Retinal pigment epithelial cell (primary cell): ENCODE results near the gene APOBEC3B.
A peak's percentile ranks its signal among the peaks of the same experiment; 100 is the strongest.
"Not testable (repeated sequence)": the region's sequence is repeated elsewhere in the genome, so short reads cannot be mapped to it uniquely, and the experiment has no call there.

Experiments
- DNase-seq: peaks from one replicate; pipeline ENCODE4 v3.0.0-alpha.2; 2010; ENCODE audit warnings: low read depth
- H3K4me3 ChIP-seq: 2 replicates; pipeline ENCODE4 v1.5.1; 2011; ENCODE audit warnings: mild to moderate bottlenecking, low read length, control low read depth, moderate library complexity
- TF ChIP-seq, protein P1 (sequence below): conservative IDR thresholded peaks from 2 replicates; pipeline ENCODE4 v1.5.1; 2011; ENCODE audit warnings: low read depth, low read length, control low read depth, inconsistent platforms

APOBEC3B gene

DNA sequence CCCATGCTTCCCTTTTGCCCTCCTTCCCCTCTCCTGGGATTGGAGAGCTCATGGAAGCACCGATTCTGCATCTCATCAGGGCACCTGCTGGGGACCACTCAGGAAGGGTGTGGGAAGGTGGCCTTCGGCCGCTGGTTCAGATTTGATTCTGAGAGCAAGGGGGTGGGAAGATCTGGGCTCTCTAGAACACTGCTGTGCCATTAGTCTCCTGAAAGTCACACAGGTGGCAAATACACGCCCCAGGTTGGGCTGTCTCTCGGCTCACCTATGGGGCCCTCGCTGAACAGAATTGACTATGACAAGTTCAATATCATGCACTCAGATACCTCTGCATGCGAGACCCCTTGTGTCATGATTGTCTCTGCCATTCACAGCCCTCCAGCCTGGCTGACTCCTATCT, 37.5 kb upstream of the APOBEC3B start:
- DNase-seq = no peak
- TF ChIP-seq, protein P1, sequence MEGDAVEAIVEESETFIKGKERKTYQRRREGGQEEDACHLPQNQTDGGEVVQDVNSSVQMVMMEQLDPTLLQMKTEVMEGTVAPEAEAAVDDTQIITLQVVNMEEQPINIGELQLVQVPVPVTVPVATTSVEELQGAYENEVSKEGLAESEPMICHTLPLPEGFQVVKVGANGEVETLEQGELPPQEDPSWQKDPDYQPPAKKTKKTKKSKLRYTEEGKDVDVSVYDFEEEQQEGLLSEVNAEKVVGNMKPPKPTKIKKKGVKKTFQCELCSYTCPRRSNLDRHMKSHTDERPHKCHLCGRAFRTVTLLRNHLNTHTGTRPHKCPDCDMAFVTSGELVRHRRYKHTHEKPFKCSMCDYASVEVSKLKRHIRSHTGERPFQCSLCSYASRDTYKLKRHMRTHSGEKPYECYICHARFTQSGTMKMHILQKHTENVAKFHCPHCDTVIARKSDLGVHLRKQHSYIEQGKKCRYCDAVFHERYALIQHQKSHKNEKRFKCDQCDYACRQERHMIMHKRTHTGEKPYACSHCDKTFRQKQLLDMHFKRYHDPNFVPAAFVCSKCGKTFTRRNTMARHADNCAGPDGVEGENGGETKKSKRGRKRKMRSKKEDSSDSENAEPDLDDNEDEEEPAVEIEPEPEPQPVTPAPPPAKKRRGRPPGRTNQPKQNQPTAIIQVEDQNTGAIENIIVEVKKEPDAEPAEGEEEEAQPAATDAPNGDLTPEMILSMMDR = no peak
- no peak overlapping the region for H3K4me3 ChIP-seq

DNA sequence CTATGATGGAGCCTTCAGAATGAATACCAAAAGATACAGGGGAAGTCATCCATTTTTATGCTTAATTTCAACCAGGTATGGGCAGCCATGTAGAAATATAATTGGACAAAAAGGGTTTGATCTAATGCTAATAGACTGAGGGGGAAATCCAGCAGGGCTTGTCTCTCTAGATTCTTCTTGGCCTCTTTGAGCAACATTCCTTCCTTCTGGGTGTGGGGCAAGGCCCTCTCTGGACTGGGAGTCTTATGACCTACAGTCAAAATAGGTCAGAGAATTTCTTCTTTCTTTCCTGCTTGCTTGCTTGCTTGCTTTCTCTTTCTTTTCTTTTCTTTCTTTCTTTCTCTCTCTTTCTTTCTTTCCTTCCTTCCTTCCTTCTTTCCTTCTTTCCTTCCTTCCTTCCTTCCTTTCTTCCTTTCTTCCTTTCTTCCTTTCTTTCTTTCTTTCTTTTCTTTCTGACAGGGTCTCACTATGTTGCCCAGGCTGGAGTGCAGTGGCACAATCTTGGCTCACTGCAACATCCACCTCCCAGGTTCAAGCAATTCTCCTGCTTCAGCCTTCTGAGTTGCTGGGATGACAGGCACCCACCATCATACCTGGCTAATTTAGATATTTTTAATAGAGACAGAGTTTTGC, 36.3 kb upstream of the APOBEC3B start:
- not testable (repeated sequence) for DNase-seq, H3K4me3 ChIP-seq

DNA sequence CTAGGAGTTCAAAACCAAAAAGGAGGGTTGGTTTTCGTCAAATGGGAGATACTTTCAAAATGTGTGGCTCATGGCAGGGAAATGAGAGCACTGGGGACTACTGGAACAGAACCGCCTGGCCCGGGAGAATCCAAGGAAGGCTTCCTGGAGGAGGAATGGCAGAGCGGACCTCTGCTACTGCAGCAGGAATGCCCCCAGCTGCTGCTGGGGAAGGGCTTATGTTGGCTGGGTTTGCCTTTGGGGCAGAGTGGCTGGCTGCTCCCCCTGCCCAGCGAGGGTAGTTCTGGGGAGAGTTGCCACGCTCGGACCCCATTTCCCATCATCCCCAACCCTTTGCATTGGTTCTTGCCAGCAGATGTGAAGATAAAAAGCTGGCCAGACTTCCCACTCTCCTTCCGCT, 35.4 kb upstream of the APOBEC3B start:
- no peak for DNase-seq
- TF ChIP-seq, protein P1 = no peak
- no peak overlapping the region for H3K4me3 ChIP-seq

DNA sequence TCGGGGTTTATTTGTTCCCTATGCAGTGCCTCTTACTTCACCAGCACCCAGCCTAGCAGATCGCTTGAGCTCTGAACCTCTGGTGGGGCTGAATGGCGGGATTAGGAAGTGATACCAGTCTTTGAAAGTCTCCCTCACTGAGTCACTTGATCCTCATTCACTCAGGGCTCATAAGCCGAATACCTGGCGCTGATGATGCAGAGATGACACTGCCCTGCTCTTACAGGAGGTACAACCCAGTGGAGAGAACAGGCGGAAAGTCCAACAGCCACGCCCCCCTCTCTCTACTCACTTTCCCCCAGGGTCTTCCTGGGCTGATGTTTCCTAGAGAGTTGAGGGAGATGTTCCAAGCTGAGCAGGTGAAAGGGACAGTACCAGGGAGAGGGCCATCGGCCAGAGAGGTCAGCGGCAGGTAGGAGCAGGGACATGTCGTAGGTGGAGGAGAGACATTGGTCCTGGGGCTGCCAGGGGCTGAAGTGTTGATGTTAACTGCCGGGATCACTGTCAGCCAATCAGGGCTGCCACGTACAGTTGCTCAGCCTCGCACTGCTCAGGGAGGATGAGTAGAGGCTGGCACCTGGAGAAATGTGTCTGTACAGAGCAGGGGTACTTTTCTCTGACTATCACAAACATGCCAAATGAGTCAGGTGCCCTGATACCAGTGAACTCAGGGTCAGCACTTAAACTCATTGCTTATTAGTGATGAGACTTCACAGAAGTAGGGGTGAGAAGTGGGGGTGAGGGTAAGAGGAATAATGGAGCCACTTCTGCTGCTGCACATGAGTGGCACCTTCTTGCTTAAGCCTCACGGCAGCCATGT, 34.6 kb upstream of the APOBEC3B start:
- no peak overlapping the region for H3K4me3 ChIP-seq
- TF ChIP-seq, protein P1 = no peak
- peak; percentile 24 for DNase-seq

DNA sequence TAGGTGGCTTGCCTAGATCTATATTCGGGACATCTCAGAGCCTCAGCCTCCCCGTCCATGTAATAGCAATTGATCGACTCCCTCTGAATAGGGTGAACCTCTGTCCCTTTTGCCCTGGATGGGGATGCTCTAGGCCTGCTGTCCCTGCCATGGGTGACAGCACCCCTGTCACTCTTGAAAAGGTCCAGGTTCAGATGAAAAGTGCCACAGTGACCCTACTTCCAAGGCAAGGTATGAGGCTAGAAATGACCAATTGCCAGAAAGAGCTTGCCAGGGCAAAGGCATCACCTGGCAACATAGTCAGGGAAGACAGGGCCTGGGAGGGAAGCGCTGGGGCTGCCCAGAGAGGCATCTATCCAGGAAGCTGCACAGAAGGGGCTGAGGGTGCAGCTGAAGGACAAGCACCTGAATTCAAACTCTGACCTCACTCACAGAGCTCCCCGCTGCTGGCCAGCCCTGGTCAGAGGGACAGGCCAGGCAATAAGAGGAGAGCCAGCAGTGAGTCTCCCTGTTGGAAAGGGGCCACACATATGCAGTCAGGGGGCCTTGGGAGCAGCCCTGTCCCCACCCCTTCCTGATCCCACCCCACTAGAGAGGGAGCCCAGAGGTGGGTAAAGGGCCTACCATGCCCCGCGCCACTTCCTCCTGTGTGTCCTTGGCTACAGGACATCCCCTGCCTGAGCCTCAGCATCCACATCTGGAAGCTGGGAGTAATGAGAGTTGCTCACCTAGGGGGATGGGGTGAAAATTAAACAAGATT, 33.8 kb upstream of the APOBEC3B start:
- TF ChIP-seq, protein P1 = no peak
- no peak for DNase-seq
- no peak overlapping the region for H3K4me3 ChIP-seq

DNA sequence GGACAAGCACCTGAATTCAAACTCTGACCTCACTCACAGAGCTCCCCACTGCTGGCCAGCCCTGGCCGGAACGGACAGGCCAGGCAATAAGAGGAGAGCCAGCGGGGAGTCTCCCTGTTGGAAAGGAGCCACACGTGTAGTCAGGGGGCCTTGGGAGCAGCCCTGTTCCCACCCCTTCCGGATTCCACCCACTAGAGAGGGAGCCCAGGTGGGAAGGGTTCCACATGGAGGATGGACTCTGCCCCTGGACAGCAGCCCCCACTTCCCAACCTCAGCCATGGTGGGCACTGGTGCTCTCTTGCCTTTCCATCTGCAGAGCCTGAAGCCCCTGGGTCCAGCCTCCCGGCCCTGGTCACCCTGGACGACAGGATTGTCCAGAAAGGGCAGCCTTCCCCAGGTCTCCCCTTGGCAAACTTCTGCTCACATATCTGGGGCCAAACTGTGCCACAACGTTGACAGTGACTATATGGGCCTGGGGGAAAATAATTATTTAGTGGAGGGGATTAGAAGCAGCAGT, 32.2 kb upstream of the APOBEC3B start:
- TF ChIP-seq, protein P1 = no peak
- H3K4me3 ChIP-seq = no peak overlapping the region
- no peak for DNase-seq

DNA sequence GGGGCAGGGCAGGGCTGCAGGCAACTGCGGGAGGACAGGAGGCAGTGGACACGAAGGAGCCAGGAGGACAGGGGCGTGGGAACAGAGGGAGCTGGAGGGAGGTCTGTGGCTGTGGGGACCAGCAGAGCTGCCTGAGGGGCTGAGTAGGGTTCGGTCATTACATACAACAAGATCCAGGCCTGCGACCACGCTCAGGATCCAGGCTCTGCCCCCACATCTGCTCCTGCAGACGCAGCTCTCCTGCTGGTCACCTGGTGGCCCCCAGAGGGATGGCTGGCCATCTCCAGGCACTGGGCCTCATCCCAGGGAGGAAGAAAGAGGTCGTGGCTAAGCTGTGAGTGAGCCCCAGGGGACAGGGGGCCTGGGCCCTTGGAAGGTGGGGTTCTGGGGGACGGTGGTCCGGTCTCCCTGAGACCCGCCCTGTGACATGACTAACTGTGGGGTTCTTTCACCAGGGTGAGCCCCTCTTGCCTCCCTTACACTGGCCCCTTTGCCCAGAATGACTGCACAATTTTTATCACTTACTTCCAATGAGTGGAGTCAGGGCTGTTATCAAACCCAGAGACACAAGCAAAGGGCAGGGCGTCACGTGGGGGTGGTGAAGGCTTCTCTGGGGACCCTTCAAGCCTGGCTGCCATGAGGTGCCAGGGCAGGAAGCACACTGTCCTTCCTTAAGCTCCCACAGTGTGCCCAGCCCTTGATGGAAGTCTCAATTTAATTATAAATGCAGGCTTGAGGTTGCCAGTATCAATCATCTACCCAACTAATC, 31.4 kb upstream of the APOBEC3B start:
- H3K4me3 ChIP-seq = no peak overlapping the region
- TF ChIP-seq, protein P1 = no peak
- DNase-seq = no peak
